NCI-H526 (cell line): ENCODE data around the gene CAD.

Experiments
- DNase-seq, 2 experiments: peaks; one replicate each; lab custom pipeline; 2025; lab: John Stamatoyannopoulos, UW

The CAD gene

DNA sequence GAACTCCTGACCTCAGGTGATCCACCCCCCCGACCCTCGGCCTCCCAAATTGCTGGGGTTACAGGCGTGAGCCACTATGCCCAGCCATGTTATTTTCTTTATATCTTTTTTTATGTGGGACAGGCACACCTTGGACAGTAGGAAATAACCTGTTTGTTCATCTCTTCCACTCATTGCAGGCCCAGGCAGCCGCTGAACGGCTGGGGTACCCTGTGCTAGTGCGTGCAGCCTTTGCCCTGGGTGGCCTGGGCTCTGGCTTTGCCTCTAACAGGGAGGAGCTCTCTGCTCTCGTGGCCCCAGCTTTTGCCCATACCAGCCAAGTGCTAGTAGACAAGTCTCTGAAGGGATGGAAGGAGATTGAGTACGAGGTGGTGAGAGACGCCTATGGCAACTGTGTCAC is 8.4 kb downstream of the CAD start:
- no peak for DNase-seq

DNA sequence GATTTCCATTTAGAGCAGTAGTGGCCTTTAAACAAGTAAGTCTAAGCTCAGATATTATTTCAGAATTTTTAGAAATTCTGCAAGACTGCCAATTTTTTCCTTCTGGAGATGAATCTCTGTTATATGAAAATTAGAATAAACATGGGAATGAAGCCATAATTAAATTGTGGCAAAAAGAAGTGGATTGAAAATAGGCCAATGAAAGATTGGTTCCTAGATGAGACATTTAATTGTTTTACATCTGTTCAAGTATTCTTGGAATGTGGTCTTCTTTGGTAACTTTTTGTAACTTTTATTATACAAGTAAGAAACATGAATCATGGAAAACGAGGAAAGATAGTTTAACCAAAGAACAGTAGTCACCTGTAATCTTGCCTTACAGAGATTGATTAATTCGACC is 10.3 kb downstream of the CAD start:
- no peak for DNase-seq

DNA sequence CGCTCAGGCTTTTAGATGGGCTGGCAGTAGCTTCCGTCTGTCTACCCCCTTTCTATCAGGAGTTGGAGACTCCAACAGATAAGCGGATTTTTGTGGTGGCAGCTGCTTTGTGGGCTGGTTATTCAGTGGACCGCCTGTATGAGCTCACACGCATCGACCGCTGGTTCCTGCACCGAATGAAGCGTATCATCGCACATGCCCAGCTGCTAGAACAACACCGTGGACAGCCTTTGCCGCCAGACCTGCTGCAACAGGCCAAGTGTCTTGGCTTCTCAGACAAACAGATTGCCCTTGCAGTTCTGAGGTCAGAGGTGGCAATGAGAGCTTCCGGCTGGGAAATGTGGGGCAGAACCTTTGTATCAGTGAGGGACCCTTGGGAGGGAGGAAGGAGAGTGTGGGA is 14.8 kb downstream of the CAD start:
- DNase-seq = no peak

DNA sequence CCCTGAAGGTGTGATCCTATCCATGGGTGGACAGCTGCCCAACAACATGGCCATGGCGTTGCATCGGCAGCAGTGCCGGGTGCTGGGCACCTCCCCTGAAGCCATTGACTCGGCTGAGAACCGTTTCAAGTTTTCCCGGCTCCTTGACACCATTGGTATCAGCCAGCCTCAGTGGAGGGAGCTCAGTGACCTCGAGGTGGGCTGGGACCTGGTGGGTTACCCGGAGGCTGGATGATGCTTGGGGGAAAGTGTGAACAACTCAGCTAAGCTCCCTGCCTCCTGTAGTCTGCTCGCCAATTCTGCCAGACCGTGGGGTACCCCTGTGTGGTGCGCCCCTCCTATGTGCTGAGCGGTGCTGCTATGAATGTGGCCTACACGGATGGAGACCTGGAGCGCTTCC is 16.2 kb downstream of the CAD start:
- DNase-seq = no peak

DNA sequence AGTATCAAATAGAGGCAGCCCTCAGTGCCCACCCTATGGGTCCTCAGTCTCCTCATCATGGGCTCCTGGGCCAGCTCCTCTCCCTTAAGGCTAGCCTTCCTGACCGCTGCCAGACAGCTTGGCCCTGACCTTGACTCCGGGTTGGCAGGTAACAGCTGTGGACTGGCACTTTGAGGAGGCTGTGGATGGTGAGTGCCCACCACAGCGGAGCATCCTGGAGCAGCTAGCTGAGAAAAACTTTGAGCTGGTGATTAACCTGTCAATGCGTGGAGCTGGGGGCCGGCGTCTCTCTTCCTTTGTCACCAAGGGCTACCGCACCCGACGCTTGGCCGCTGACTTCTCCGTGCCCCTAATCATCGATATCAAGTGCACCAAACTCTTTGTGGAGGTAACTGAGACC is 19.0 kb downstream of the CAD start:
- no peak for DNase-seq

DNA sequence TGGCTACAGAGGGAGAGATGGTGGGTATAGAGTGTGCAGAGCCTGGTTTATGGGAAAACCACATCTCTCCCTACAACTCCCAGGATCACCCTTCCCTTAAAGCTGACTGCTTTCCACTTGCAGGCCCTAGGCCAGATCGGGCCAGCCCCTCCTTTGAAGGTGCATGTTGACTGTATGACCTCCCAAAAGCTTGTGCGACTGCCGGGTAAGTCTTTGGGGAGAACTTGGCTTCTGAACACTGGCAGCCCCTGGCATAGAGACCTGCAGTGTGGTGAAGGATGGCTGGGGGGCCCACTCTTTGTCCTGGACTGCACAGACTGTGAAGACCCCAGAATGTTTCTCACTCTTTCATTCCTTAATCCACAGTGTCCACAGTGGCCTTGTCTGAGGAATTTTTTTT is 19.5 kb downstream of the CAD start:
- no peak for DNase-seq

DNA sequence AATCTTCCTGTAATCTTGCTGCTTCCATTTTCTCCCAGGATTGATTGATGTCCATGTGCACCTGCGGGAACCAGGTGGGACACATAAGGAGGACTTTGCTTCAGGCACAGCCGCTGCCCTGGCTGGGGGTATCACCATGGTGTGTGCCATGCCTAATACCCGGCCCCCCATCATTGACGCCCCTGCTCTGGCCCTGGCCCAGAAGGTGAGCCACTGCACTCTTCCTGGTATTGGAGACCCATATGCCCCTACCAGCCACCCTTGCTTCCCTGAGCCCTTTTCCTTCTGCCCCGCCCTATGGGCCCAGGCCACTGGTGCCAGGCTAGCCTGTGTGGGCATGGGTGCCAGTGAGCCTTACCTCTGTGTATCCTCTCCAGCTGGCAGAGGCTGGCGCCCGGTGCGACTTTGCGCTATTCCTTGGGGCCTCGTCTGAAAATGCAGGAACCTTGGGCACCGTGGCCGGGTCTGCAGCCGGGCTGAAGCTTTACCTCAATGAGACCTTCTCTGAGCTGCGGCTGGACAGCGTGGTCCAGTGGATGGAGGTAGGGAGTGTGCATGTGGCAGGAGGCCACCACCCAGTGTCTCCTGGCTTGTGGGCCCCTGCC is 20.3 kb downstream of the CAD start:
- no peak for DNase-seq

DNA sequence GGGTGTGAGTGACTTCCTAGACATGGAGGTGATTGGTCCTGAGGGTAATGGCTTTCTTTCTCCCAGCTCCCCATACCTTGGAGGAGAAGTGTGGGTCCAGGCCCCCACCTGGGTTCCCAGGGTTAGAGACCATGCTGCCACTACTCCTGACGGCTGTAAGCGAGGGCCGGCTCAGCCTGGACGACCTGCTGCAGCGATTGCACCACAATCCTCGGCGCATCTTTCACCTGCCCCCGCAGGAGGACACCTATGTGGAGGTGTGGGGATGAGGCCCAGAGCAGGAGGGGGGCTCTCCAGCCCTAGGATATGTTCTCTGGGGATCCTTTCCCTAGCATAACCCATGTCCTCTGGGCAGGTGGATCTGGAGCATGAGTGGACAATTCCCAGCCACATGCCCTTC is 21.8 kb downstream of the CAD start:
- no peak for DNase-seq

DNA sequence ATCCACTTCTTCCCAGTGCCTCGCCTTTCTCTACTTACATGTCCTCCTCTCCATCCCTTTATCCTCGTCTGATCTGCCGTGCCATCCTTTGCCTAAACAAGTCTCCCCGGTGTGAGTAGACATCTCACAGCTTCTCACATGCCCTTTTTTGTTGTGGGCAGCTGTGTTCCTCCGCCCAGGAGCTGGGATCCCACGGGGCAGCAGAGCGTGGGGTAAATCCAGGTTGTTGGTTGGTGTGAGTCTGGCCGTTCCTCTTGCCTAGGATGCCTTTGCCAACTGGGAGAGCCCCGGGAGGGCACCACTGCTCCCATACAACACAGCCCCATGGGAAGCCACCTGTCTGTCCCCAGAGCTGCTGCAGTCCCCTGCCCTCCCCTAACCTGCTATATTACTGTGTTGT is 23.2 kb downstream of the CAD start:
- no peak for DNase-seq

DNA sequence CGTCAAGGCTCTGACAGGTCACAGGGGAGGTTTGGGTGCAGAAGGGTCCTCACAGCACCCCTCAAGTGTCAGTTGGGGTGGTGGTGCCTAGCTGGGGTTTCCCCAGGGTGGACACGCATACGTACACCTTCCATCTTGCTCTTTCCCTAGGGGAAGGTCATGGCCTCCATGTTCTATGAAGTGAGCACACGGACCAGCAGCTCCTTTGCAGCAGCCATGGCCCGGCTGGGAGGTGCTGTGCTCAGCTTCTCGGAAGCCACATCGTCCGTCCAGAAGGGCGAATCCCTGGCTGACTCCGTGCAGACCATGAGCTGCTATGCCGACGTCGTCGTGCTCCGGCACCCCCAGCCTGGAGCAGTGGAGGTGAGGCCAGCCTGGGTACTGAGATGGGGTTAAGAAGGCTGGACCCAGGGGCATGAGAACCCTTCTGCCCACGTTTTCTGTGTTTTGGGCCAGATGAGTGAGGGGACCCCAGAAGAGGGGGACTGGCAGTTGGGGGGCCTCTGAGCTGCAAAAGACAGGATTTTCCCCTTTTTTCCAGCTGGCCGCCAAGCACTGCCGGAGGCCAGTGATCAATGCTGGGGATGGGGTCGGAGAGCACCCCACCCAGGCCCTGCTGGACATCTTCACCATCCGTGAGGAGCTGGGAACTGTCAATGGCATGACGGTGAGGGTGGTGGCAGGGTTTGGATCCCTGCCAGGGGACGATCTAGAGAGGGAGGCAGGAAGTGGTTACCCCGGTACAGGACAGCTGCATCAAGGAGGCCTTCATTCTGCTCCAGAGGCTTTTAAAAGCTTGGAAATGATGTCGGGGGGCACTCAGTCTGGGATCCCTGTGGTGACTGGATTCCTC is 24.8 kb downstream of the CAD start:
- DNase-seq = no peak

DNA sequence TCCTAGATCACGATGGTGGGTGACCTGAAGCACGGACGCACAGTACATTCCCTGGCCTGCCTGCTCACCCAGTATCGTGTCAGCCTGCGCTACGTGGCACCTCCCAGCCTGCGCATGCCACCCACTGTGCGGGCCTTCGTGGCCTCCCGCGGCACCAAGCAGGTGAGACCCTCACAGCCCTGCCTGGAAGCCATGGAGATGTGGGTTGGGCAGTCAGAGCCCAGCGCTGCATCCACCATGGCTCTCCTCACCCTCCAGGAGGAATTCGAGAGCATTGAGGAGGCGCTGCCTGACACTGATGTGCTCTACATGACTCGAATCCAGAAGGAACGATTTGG is 25.4 kb downstream of the CAD start:
- no peak for DNase-seq

DNA sequence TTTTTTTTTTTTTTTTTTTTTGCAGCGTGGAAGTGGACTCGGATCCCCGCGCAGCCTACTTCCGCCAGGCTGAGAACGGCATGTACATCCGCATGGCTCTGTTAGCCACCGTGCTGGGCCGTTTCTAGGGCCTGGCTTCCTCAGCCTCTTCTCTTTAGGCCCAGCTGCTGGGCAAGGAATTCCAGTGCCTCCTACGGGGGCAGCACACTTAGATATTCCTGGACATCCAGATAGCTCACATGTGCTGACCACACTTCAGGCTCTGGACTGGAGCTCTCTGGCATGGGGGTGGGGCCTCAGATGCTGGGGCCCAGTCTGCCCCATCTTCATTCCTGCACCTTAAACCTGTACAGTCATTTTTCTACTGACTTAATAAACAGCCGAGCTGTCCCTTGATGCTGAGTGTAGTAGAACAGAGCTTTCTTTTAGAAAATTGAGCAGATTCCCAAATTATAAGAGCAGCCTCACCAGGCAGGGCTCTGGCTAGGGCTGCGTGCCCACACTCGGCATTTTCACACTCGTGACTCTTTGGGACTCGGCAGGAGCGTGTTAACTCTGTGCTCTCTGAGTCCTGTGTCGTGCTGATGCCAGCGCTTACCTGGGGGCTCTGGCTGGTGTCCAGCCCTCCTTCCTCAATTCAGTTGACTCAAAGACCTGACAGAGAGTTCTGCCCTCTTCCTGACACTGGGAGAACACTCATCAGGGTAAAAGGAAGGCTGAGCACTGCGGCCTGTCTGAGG is 26.4 kb downstream of the CAD start:
- DNase-seq = no peak

DNA sequence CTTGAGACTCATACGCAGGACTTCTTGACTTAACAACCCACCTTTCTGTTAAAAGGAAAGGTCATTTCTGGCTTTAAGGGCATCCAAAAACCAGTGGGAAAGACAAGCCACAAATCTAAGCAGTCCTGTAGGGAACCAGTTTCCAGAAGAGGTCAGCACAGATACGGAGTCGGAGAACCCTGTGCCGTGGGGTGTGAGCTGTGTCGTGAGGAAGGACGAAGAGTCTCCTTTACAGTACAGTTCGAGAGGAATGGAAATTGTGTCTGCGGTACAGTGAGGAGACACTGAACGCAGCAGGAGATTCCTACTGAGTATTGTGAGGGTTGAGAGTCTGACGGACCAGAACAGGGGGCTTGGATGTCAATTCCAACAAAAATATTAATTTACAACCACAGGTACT is 27.9 kb downstream of the CAD start:
- DNase-seq = no peak

DNA sequence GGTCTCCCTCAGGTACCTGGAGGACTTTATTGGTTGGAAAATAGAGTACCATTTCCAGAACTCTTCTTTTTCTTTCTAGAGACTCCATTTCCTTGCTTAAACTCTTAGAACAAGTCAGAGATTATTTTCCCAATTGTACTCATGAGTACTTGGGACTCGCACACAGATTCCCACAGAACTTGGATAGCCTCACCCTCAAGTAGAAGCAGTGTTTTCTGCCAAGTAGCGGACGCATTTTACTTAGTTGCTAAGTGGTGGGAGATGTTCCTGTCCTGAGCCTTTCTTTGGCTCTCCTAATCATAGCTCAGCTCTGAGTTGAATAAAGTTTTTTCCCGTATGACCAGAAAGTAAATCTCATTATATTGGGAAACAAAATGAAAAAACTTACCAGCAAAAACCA is 28.5 kb downstream of the CAD start:
- no peak for DNase-seq

DNA sequence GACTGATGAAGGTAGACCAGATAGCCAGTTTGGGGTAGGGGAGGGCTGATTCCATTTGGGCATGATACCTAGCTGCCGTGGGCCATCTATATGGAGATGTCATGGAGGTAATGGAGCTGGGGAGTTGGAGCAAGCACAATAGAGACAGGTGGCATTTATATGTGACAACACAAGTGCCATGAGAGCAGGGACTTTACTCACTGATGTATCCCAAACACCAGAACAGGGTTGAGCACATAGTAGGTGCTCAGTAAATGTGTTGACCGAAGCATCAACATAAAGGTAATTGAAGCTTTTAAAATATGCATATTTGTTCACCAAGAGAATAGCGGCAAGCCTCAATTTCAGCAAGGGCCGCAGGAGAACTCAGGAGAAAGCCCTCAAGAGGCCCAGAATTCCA is 30.7 kb downstream of the CAD start:
- no peak for DNase-seq

DNA sequence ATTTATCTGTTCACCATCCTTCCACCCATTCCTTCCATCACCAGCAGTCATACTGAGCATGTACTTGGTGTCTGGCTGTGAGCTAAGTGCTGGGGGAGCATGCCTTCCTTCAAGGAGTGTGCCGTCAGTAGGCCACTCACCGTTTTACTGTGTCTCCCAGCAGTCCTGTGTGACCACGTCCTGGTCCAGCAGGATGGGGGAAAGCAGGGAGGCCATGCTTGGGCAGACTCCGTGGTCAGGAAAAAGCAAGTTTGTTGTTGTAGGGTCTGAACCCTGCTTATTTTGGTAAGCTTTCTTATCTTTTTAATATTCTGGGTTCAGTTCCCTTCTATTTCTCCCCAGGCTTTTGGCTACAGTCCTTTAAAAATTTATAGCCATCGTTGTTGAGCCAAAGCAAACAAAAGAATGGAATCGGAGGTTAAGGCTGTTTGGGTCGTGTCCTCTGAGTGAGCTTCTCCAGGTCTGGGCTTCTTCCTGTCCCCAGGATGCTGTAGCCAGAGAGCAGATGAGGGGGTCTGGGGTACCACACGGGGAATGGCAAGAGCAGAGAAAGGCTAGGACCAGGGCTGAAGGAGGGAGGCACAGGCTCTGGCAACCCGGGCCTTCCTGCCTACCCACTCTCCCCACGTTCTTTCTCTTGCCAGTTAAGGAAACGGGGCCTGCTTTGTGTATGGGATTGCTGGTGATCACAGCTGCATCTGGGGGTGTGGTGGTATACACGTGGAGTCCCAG is 32.2 kb downstream of the CAD start:
- no peak for DNase-seq

DNA sequence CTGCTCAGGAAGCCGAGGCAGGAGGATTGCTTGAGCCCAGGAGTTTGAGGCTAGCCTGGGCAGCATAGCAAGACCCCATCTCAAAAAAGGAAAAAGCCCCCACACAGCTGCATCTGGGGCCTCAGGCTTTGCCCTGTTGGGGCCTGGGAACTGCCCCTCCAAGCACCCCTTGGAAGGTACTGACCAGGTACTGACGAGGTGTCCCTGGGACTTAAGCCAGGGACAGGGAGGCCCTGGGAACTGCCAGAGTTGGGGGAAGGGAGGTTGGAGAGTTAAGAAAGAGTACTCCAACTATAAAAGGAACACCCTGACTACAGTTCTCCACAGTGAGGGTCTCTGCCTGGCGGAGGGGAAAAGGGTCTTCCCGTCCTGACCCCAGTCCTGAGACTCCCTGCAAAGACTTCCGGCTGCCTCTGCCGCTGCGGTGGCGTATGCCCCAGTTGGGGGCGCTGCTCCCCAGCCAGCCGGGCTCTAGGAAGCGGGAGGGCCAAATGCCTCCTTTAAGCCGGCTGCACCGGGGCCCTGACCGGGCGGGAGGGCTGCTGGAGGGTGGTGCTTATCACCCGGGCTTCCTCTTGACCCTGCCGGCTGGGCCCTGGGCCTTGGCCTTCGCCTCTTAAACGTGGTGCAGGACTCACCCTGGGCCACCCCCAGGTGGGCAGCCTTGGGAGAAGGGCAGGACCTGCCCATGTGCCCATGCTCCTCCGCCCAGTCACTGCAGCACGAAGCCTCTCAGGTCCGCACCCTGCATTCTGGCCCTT is 32.9 kb downstream of the CAD start:
- peak; percentile 35 to 74 for DNase-seq

DNA sequence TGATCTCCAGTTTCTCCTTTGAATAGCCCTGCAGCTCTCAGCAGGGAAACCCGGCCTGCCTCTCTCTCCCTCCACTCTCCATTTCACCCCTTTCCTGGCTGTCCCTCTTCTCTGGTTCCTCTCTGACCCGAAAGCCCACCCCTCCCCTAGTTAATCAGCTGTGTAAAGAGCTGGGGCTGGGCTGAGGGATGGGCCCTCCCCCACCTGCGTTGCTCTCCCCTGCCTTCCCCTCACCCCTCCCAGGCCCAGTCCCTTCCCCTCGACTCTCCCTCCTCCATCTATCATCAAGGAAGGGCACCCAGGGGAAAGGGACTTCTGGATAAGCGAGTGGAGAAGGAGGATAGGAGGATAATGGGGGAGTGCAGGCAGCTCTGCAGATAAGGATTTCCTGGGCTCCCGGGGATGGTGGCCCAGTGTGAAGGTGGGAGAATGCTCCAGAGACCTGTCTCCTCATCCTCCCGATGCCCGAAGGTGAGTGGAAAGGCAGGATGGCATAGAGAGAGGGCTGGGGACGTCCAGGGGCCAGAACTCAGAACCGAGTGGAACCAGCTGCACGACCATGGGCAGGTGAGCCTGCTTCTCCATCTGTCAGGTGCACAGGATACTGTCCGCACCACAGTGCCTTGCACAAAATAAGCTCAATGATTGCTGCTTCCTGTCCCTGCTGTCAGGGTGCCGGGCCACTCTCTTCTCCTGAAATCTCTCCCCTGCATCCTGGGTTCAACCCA is 33.6 kb downstream of the CAD start:
- DNase-seq = no peak

DNA sequence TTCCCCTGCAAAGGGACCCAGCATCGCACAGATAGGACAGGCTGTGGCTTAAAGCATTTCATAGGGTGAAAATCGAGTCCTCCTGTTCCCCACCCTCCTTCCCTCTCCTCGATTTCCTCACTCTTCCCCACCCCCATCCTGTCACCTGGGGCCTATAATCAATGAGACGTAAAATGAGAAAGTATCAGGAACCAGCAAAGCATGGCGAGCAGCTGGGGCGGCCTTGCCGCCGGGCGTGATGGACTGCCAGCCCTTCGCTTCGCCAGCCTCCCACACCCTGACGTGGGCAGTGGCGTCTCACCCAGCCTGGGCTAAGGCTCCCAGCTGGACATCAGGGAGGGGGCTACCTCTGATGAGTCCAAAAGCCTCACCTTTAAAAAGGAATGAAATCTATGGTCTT is 34.6 kb downstream of the CAD start:
- DNase-seq = no peak

DNA sequence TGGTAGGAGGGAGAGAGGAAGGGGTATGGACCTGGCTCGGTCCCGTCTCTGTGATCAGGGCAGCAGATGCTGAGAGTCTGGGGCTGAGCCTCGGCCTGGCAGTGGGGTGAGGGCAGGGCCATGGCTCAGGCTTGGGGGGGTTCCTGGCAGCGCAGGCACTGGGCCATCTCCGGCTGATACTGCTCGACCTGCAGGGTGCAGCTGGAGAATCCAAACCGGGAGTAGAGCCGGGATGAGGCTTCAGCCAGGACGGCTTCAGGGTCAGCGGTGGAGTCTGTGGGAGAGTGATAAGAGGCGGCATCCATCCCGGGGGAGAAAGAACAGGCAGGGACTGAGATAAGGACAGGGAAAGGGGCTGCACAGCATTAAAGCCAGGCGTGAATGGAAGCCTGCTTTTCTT is 38.0 kb downstream of the CAD start:
- DNase-seq = no peak

DNA sequence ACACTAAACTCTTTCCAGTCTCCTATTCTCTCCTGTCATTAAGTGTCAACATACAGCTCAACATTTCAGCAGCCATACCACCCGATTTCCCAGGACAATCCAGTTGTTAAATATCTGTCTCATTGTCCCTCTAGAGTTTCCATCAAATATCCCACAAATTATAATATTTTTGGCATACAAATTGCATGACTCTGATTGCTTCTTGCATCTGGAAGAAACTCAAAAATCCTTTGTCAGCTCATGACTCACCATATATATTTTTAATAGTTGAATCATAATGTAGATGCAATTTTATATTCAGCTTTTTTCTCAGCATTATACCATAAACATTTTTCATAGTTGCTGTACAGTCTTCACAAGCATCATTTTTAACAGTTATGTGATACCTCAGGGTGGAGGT is 38.5 kb downstream of the CAD start:
- DNase-seq = no peak
